ENCODE data around the gene PJA1.

- TF ChIP-seq CTCF (IDR thresholded peaks at IDR 0.05; ENCODE audit: extremely low read depth in 1 of 2, insufficient read depth in 1 of 2, low read depth in 1 of 2, low read length in 2 of 2) = no peak
- TF ChIP-seq POLR2A (IDR thresholded peaks at IDR 0.05; ENCODE audit: low read depth, low read length) = no peak
- no peak for TF ChIP-seq POLR2AphosphoS5 (IDR thresholded peaks at IDR 0.05; ENCODE audit: insufficient read depth, low read depth, low read length)
- TF ChIP-seq EZH2 (IDR thresholded peaks at IDR 0.05; ENCODE audit: borderline replicate concordance, low read depth, low read length, severe bottlenecking) = no peak
- no peak for TF ChIP-seq JUN (IDR thresholded peaks at IDR 0.05; ENCODE audit: borderline replicate concordance, insufficient read depth, insufficient read length, low read depth)
- no peak for TF ChIP-seq MYC (IDR thresholded peaks at IDR 0.05; ENCODE audit: low read depth, low read length)
- no peak for TF ChIP-seq GATA2 (IDR thresholded peaks at IDR 0.05; ENCODE audit: insufficient read depth, insufficient read length, low read depth, low read length)
These were observed 21.4 kb upstream of the PJA1 start for GRCh38 chrX:69186651-69187050.
